A549 (cell line): ENCODE results near the gene ABHD6. TPM values are rescaled to one million over a fixed set of nuclear protein-coding genes. Genes with fewer than 3 reads are reported as not detected.
A peak's percentile ranks its signal among the peaks of the same experiment; 100 is the strongest.

Experiments
- ATAC-seq, 2 experiments: fragments of 200-7000 bp in 1 of 2; fragments of >200 bp in 1 of 2; cut with Nextera tagmentation in 1 of 2; cut with Tn5 transposase in 1 of 2; 3 replicates each; pipeline versions ENCODE4 v1.8.0 to v1.9.1; 2018 to 2020; ENCODE audit warnings: mild to moderate bottlenecking in 1 of 2, moderate library complexity in 1 of 2
- CTCF ChIA-PET: fragments of 300-600 bp; sonication (Branson Sonifier 250); formaldehyde crosslinking; extraction: SDS; loops from one replicate; lab custom pipeline; 2021; ENCODE audit warnings: antibody characterized with exemption, inconsistent platforms; lab: Yijun Ruan, JAX
- POLR2A ChIA-PET: fragments of 350-600 bp; formaldehyde crosslinking; extraction: SDS; loops from one replicate; lab custom pipeline; 2021; ENCODE audit warnings: antibody characterized with exemption, inconsistent platforms; lab: Yijun Ruan, JAX
- DNase-seq, 2 experiments: peaks; one replicate each; pipeline versions ENCODE4 v3.0.0 to v3.0.0-alpha.2; 2011 to 2016; ENCODE audit warnings: low read depth in 1 of 2, low spot score in 1 of 2
- FAIRE-seq: peaks from 2 replicates; lab custom pipeline; 2011; peaks lifted over from hg19 to GRCh38; lab: Jason Lieb, UNC
- H3K27ac ChIP-seq, 2 experiments: fragments of >200 bp; sonication (Bioruptor Twin); formaldehyde crosslinking; 3 replicates each; pipeline ENCODE4 v1.5.1; 2016 to 2017
- H3K4me1 ChIP-seq: fragments of >200 bp; sonication (Bioruptor Twin); formaldehyde crosslinking; 3 replicates; pipeline ENCODE4 v1.6.1; 2016
- H3K4me2 ChIP-seq: fragments of >200 bp; sonication (Bioruptor Twin); formaldehyde crosslinking; 3 replicates; pipeline ENCODE4 v1.6.1; 2016
- H3K4me3 ChIP-seq: fragments of >200 bp; sonication (Bioruptor Twin); formaldehyde crosslinking; 3 replicates; pipeline ENCODE4 v1.5.1; 2016
- H3K9me3 ChIP-seq: fragments of >200 bp; sonication (Bioruptor Twin); formaldehyde crosslinking; 3 replicates; pipeline ENCODE4 v1.6.1; 2016
- CHD2 ChIP-seq: fragments of 150-350 bp; IDR thresholded peaks from 2 replicates; pipeline ENCODE4 v1.6.1; 2014; ENCODE audit warnings: low read length; ENCODE audit not compliant: partially characterized antibody
- EHMT2 ChIP-seq: fragments of 200-600 bp; sonication (generic); IDR thresholded peaks from 2 replicates; pipeline ENCODE4 v1.6.1; 2016; ENCODE audit warnings: antibody characterized with exemption, low read depth, mild to moderate bottlenecking, moderate library complexity
- ESRRA ChIP-seq: fragments of 150-350 bp; IDR thresholded peaks from 2 replicates; pipeline ENCODE4 v1.6.1; 2014; ENCODE audit warnings: mild to moderate bottlenecking, low read length, borderline replicate concordance
- HOXA7 ChIP-seq: fragments of 250-450 bp; sonication (Bioruptor Pico); IDR thresholded peaks from 2 replicates; pipeline ENCODE4 v1.5.0; 2020; ENCODE audit warnings: mild to moderate bottlenecking, moderate library complexity
- HOXB13 ChIP-seq: fragments of 250-450 bp; sonication (Bioruptor Pico); IDR thresholded peaks from 2 replicates; pipeline ENCODE4 v1.5.0; 2020; ENCODE audit warnings: low read depth, mild to moderate bottlenecking, moderate library complexity
- KDM5A ChIP-seq: fragments of 200-600 bp; sonication (generic); IDR thresholded peaks from 2 replicates; pipeline ENCODE4 v1.6.1; 2016; ENCODE audit warnings: antibody characterized with exemption, mild to moderate bottlenecking
- MAFK ChIP-seq: fragments of 450-650 bp; IDR thresholded peaks from 2 replicates; pipeline ENCODE4 v1.6.1; 2014; ENCODE audit not compliant: partially characterized antibody
- MYC ChIP-seq: IDR thresholded peaks from 2 replicates; pipeline ENCODE4 v1.6.1; 2012; ENCODE audit warnings: mild to moderate bottlenecking, inconsistent platforms, low read length, improper control_type of control experiment, borderline replicate concordance
- NR3C1 ChIP-seq: fragments of >200 bp; sonication (Bioruptor Twin); formaldehyde crosslinking; IDR thresholded peaks from 3 replicates; pipeline ENCODE4 v1.6.1; 2017
- PHF8 ChIP-seq: fragments of 200-600 bp; sonication (generic); IDR thresholded peaks from 2 replicates; pipeline ENCODE4 v1.6.1; 2016; ENCODE audit warnings: low read depth, mild to moderate bottlenecking, antibody characterized with exemption, moderate library complexity, borderline replicate concordance
- RARB ChIP-seq: fragments of 250-450 bp; sonication (Bioruptor Pico); IDR thresholded peaks from 2 replicates; pipeline ENCODE4 v1.8.0; 2021; ENCODE audit warnings: mild to moderate bottlenecking, moderate library complexity
- RCOR1 ChIP-seq: fragments of 150-350 bp; IDR thresholded peaks from 2 replicates; pipeline ENCODE4 v1.6.1; 2014; ENCODE audit warnings: antibody characterized with exemption, low read length, low read depth
- REST ChIP-seq: fragments of 200-600 bp; sonication (generic); IDR thresholded peaks from 2 replicates; pipeline ENCODE4 v1.6.1; 2016; ENCODE audit warnings: antibody characterized with exemption, mild to moderate bottlenecking, moderate library complexity
- RNF2 ChIP-seq: fragments of 200-600 bp; sonication (generic); IDR thresholded peaks from 2 replicates; pipeline ENCODE4 v1.6.1; 2016; ENCODE audit warnings: low read depth, mild to moderate bottlenecking, antibody characterized with exemption, moderate library complexity, borderline replicate concordance
- SREBF2 ChIP-seq: fragments of 450-650 bp; IDR thresholded peaks from 2 replicates; pipeline ENCODE4 v1.6.1; 2014; ENCODE audit warnings: mild to moderate bottlenecking, moderate library complexity
- WGBS: methylation state at CpG from one replicate; pipeline ENCODE4 v1.1.6; 2017; ENCODE audit errors: missing lambda C conversion rate; 5-methylcytosine and 5-hydroxymethylcytosine counted together
- polyA plus RNA-seq, 4 experiments: library from polyadenylated mRNA; depleted of rRNA in 3 of 4; stranded (reverse); fragments of >200 nt; fragmentation: RNase III in 1 of 4; extraction: RNeasy Plus Mini Kit Qiagen cat#74134 plus additional on column Dnase treatment in 1 of 4; gene quantifications; 2 replicates in 3 of 4; 3 replicates in 1 of 4; pipeline ENCODE4 v1.2.3, GENCODE V29; 2011 to 2017
- TF ChIP-seq, protein P1 (sequence below): IDR thresholded peaks from 2 replicates; pipeline ENCODE4 v1.6.1; 2012
- TF ChIP-seq, protein P2 (sequence below): fragments of 150-350 bp; IDR thresholded peaks from 2 replicates; pipeline ENCODE4 v1.6.1; 2014; ENCODE audit warnings: low read depth, mild to moderate bottlenecking, low read length

The ABHD6 gene
- polyA plus RNA-seq, 2 of the 4 experiments (the other 2 are of a cell fraction) = 6.6 to 10.1 TPM

GRCh38 chr3:58206406-58207011 is 31.1 kb upstream of the ABHD6 start:
- WGBS = 61% methylated on average over 4 of the region's 5 CpGs
- ChIA-PET POLR2A (no interaction called here), CTCF (interaction anchor here (2.1 to 5.3 kb wide), 3 partner anchors 11 to 18 kb away, joined by 12 to 28 read pairs (median 14); no protein-coding TSS in a partner anchor)
- FAIRE-seq = no peak
- peaks cover 10% of the 10 kb centered on the region; the same call in 2 of the 3 replicates for H3K4me1 ChIP-seq
- no peak overlapping the region for H3K4me3 ChIP-seq
- H3K27ac ChIP-seq = peak overlapping the region in 1 of 2 experiments; percentile 49; a peak in 3 of 6 replicates
- DNase-seq = peak in 1 of 2 experiments; percentile 22
- peak; percentile 50 to 76 for ATAC-seq
- no peak for TF ChIP-seq RARB (CRISPR knock-in tag)
- no peaks in the 10 kb centered on the region for H3K9me3 ChIP-seq
- H3K4me2 ChIP-seq = 0 out of 3 replicates have a peak overlapping the region, but pooled peaks have one; percentile 7

DNA sequence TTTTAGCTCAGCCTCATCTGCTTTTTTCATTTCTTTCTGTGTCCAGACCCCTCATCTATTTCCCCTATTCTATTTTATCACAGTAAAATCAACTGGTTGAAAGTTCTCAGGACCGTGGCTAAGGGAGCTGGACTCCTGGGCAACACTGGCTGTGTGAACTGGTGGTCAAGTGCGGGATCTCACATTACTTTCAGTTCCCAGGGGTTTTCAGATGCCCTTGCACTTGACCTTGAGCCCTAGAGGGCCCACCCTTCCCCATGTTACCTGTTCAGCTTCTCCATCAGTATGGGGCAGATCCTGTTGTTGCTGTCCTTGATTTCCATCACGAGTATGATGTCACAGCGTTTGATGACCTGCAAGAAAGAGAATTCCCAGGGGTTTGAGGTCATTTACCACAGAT is 29.6 kb upstream of the ABHD6 start:
- H3K9me3 ChIP-seq = no peaks in the 10 kb centered on the region
- ChIA-PET CTCF (interaction anchor here (0.7 to 2.5 kb wide), 5 partner anchors 9 to 99 kb away, joined by 3 to 14 read pairs (median 4); partner anchors contain the start of genes HTD2 and RPP14), POLR2A (no interaction called here)
- no peak for ATAC-seq
- no peak overlapping the region for H3K27ac ChIP-seq
- H3K4me2 ChIP-seq = no peak overlapping the region
- no peak for TF ChIP-seq HOXB13 (CRISPR knock-in tag)
- no peak for TF ChIP-seq MYC
- no peak for TF ChIP-seq MAFK
- TF ChIP-seq ESRRA = no peak
- TF ChIP-seq SREBF2 = no peak
- TF ChIP-seq, protein P1, sequence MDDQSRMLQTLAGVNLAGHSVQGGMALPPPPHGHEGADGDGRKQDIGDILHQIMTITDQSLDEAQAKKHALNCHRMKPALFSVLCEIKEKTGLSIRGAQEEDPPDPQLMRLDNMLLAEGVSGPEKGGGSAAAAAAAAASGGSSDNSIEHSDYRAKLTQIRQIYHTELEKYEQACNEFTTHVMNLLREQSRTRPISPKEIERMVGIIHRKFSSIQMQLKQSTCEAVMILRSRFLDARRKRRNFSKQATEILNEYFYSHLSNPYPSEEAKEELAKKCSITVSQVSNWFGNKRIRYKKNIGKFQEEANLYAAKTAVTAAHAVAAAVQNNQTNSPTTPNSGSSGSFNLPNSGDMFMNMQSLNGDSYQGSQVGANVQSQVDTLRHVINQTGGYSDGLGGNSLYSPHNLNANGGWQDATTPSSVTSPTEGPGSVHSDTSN = no peak
- no peak for TF ChIP-seq HOXA7
- TF ChIP-seq PHF8 = no peak
- TF ChIP-seq, protein P2, sequence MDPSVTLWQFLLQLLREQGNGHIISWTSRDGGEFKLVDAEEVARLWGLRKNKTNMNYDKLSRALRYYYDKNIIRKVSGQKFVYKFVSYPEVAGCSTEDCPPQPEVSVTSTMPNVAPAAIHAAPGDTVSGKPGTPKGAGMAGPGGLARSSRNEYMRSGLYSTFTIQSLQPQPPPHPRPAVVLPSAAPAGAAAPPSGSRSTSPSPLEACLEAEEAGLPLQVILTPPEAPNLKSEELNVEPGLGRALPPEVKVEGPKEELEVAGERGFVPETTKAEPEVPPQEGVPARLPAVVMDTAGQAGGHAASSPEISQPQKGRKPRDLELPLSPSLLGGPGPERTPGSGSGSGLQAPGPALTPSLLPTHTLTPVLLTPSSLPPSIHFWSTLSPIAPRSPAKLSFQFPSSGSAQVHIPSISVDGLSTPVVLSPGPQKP = no peak
- no peak for TF ChIP-seq REST
- TF ChIP-seq NR3C1 = no peak
- TF ChIP-seq RARB (CRISPR knock-in tag) = no peak
- no peak for TF ChIP-seq CHD2
- TF ChIP-seq EHMT2 = no peak
- TF ChIP-seq RCOR1 = no peak
- no peak for TF ChIP-seq RNF2
- TF ChIP-seq KDM5A = no peak
- WGBS = 50% methylated on average over 4 of the region's 4 CpGs
- H3K4me1 ChIP-seq = peaks cover 10% of the 10 kb centered on the region; the same call in 2 of the 3 replicates
- DNase-seq = no peak
- FAIRE-seq = no peak
- H3K4me3 ChIP-seq = no peak overlapping the region
